ENCODE results near the gene NELL2.

The NELL2 gene

DNA sequence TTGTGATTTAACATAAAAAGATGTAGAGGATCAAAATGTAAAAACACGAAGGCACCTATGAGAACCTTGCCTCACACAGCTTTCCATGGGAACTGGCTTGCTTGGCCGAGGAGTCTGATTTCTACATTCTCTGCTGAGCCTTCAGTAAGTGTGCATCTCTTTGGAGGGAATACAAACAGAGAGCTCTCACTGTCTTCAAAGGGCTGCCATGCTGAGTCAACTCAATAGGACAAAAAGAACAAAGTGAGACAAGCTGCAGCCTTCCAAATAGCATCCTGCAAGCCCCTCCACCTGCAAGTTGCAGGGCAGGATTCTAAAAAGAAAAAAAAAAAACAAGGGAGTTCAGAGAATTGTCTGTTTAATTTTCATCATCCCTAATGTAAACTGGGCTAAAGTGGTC, 411.9 kb downstream of the NELL2 start:
- no peak for ATAC-seq (ENCODE audit: low read depth)
- no peaks in the 10 kb centered on the region for H3K27me3 ChIP-seq (ENCODE audit: insufficient read depth, poor library complexity, severe bottlenecking)

DNA sequence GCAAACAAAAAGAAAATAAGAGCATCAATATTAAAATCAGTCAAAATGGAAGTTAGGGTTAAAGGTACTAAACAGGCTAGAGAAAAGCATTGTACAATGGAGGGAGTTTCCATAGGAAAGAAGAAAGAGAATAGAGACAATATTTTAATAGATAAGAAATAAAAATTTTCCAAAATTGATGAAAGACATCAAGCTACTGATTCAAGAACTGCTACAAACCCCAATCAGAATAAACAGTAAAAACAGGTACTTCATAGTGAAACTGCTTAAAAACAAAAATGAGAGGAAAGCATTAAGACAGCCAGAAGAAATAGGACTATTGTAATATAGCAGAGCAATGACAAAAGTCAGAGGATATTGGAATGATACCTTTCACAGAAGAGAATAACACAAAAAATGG, 413.4 kb downstream of the NELL2 start:
- TF ChIP-seq, protein P1, sequence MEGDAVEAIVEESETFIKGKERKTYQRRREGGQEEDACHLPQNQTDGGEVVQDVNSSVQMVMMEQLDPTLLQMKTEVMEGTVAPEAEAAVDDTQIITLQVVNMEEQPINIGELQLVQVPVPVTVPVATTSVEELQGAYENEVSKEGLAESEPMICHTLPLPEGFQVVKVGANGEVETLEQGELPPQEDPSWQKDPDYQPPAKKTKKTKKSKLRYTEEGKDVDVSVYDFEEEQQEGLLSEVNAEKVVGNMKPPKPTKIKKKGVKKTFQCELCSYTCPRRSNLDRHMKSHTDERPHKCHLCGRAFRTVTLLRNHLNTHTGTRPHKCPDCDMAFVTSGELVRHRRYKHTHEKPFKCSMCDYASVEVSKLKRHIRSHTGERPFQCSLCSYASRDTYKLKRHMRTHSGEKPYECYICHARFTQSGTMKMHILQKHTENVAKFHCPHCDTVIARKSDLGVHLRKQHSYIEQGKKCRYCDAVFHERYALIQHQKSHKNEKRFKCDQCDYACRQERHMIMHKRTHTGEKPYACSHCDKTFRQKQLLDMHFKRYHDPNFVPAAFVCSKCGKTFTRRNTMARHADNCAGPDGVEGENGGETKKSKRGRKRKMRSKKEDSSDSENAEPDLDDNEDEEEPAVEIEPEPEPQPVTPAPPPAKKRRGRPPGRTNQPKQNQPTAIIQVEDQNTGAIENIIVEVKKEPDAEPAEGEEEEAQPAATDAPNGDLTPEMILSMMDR (IDR thresholded peaks at IDR 0.05; ENCODE audit: poor library complexity, severe bottlenecking) = no peak
- H3K4me3 ChIP-seq (ENCODE audit: severe bottlenecking) = no peak overlapping the region
- H3K9me3 ChIP-seq (ENCODE audit: severe bottlenecking) = no peaks in the 10 kb centered on the region
- no peak overlapping the region for H3K27ac ChIP-seq (ENCODE audit: poor library complexity, severe bottlenecking)
- no peak for DNase-seq (ENCODE audit: low spot score)
- ATAC-seq (ENCODE audit: low read depth) = no peak
- H3K36me3 ChIP-seq (ENCODE audit: low read depth) = no peaks in the 10 kb centered on the region
- no peaks in the 10 kb centered on the region for H3K4me1 ChIP-seq (ENCODE audit: insufficient read depth, poor library complexity, severe bottlenecking)
- no peaks in the 10 kb centered on the region for H3K27me3 ChIP-seq (ENCODE audit: insufficient read depth, poor library complexity, severe bottlenecking)

More for the DNA sequence above, 411.9 kb downstream of the NELL2 start:
- H3K27ac ChIP-seq (ENCODE audit: poor library complexity, severe bottlenecking) = no peak overlapping the region
- TF ChIP-seq, protein P1 (IDR thresholded peaks at IDR 0.05; ENCODE audit: poor library complexity, severe bottlenecking) = no peak
- H3K36me3 ChIP-seq (ENCODE audit: low read depth) = no peaks in the 10 kb centered on the region
- H3K4me3 ChIP-seq (ENCODE audit: severe bottlenecking) = no peak overlapping the region
- no peak for DNase-seq (ENCODE audit: low spot score)
- no peaks in the 10 kb centered on the region for H3K4me1 ChIP-seq (ENCODE audit: insufficient read depth, poor library complexity, severe bottlenecking)
- H3K9me3 ChIP-seq (ENCODE audit: severe bottlenecking) = no peaks in the 10 kb centered on the region

DNA sequence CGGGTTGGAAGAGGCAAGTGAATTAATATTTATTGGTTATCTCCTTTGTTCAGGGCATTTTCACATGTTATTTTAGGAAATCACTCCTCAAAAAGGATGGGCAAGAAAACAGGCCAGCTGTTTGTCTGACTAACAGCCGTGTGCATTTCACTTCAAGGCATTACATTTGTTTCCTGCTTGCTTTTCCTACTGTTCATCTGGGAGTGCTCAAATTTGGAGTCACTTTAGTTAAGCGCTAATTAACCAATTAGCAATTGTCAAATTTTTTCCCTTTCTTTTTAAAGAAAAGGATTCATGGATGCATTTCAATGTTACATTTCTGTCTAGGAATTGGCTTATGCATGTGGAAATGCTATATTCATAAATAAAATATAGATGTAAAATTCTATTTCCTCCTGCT, 415.9 kb downstream of the NELL2 start:
- TF ChIP-seq, protein P1 (IDR thresholded peaks at IDR 0.05; ENCODE audit: poor library complexity, severe bottlenecking) = no peak
- H3K36me3 ChIP-seq (ENCODE audit: low read depth) = no peaks in the 10 kb centered on the region
- DNase-seq (ENCODE audit: low spot score) (no peak), ATAC-seq (ENCODE audit: low read depth) (no peak)
- H3K4me3 ChIP-seq (ENCODE audit: severe bottlenecking) = no peak overlapping the region
- H3K9me3 ChIP-seq (ENCODE audit: severe bottlenecking) = no peaks in the 10 kb centered on the region
- no peaks in the 10 kb centered on the region for H3K4me1 ChIP-seq (ENCODE audit: insufficient read depth, poor library complexity, severe bottlenecking)
- H3K27ac ChIP-seq (ENCODE audit: poor library complexity, severe bottlenecking) = no peak overlapping the region
- no peaks in the 10 kb centered on the region for H3K27me3 ChIP-seq (ENCODE audit: insufficient read depth, poor library complexity, severe bottlenecking)

DNA sequence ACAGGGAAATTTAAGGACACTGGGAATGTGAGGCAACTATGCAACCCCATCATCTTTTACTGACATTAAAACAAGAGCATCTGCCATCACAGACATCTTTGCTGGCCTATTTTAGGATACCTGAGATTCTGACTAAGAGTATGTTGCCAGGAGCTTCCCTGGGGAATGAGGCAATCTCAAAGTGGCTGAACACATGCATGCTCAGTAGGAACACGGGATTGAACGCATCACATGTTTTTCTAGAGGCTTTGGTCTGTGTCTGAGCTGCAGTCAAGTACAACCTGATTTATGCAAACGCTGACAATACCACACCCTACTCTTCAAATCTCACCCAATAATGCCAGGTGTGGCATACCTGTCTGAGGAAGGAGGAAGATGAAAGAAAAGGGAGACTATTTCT, 416.5 kb downstream of the NELL2 start:
- TF ChIP-seq, protein P1 (IDR thresholded peaks at IDR 0.05; ENCODE audit: poor library complexity, severe bottlenecking) = no peak
- H3K27me3 ChIP-seq (ENCODE audit: insufficient read depth, poor library complexity, severe bottlenecking) = no peaks in the 10 kb centered on the region
- no peak overlapping the region for H3K4me3 ChIP-seq (ENCODE audit: severe bottlenecking)
- no peak for ATAC-seq (ENCODE audit: low read depth)
- no peaks in the 10 kb centered on the region for H3K9me3 ChIP-seq (ENCODE audit: severe bottlenecking)
- H3K36me3 ChIP-seq (ENCODE audit: low read depth) = no peaks in the 10 kb centered on the region
- no peaks in the 10 kb centered on the region for H3K4me1 ChIP-seq (ENCODE audit: insufficient read depth, poor library complexity, severe bottlenecking)
- DNase-seq (ENCODE audit: low spot score) = no peak
- H3K27ac ChIP-seq (ENCODE audit: poor library complexity, severe bottlenecking) = no peak overlapping the region
